ENCODE results near the gene SETD2.

SETD2 gene

GRCh38 chr3:46993292-46993691 lies 170.6 kb downstream of the SETD2 start:
- TF ChIP-seq CTCF (IDR thresholded peaks at IDR 0.05; ENCODE audit: insufficient read depth, low read depth, low read length, missing control alignments): no peak
- DNase-seq (ENCODE audit: low read depth): no peak
- H3K4me3 ChIP-seq (ENCODE audit: low read length): no peak overlapping the region

- DNase-seq (ENCODE audit: low read depth): no peak
- no peak for TF ChIP-seq CTCF (IDR thresholded peaks at IDR 0.05; ENCODE audit: insufficient read depth, low read depth, low read length, missing control alignments)
- no peak overlapping the region for H3K4me3 ChIP-seq (ENCODE audit: low read length)
Measured at GRCh38 chr3:46992231-46992630, 171.7 kb downstream of the SETD2 start.

- no peak for DNase-seq (ENCODE audit: low read depth)
- H3K4me3 ChIP-seq (ENCODE audit: low read length): no peak overlapping the region
- no peak for TF ChIP-seq CTCF (IDR thresholded peaks at IDR 0.05; ENCODE audit: insufficient read depth, low read depth, low read length, missing control alignments)
Measured at GRCh38 chr3:46991406-46992165, 172.3 kb downstream of the SETD2 start.

GRCh38 chr3:46990573-46991374 lies 173.1 kb downstream of the SETD2 start:
- no peak overlapping the region for H3K4me3 ChIP-seq (ENCODE audit: low read length)
- TF ChIP-seq CTCF (IDR thresholded peaks at IDR 0.05; ENCODE audit: insufficient read depth, low read depth, low read length, missing control alignments): no peak
- DNase-seq (ENCODE audit: low read depth): no peak

GRCh38 chr3:46989146-46989810 lies 174.6 kb downstream of the SETD2 start:
- no peak for TF ChIP-seq CTCF (IDR thresholded peaks at IDR 0.05; ENCODE audit: insufficient read depth, low read depth, low read length, missing control alignments)
- no peak overlapping the region for H3K4me3 ChIP-seq (ENCODE audit: low read length)
- no peak for DNase-seq (ENCODE audit: low read depth)

GRCh38 chr3:46988616-46989015 lies 175.3 kb downstream of the SETD2 start:
- TF ChIP-seq CTCF (IDR thresholded peaks at IDR 0.05; ENCODE audit: insufficient read depth, low read depth, low read length, missing control alignments): no peak
- no peak overlapping the region for H3K4me3 ChIP-seq (ENCODE audit: low read length)
- no peak for DNase-seq (ENCODE audit: low read depth)
